Activated CD8-positive, alpha-beta T cell treated with anti-CD3 and anti-CD28 coated beads for 36 hours (primary cell): ENCODE data around the gene MTMR10. TPM values are rescaled to one million over a fixed set of nuclear protein-coding genes. Genes with fewer than 3 reads are reported as not detected.

Experiments
- ATAC-seq: fragments of 200-7000 bp; cut with Tn5 transposase; one replicate; pipeline ENCODE4 v1.10.0; 2021; ENCODE audit warnings: mild to moderate bottlenecking, moderate library complexity
- CTCF ChIA-PET: fragments of 350-600 bp; sonication (Branson Sonifier 250); formaldehyde crosslinking; loops from one replicate; lab custom pipeline; 2021; ENCODE audit warnings: antibody characterized with exemption; lab: Charles Lee
- POLR2A ChIA-PET: fragments of 350-600 bp; sonication (Branson Sonifier 250); formaldehyde crosslinking; loops from one replicate; lab custom pipeline; 2021; ENCODE audit warnings: antibody characterized with exemption; lab: Charles Lee
- DNase-seq: peaks from one replicate; pipeline ENCODE4 v3.0.0-alpha.2; 2020
- H3K27ac Mint-ChIP-seq: one replicate; pipeline ENCODE4 v1.8.0; 2021; ENCODE audit warnings: mild to moderate bottlenecking, mixed read lengths
- H3K27me3 Mint-ChIP-seq: one replicate; pipeline ENCODE4 v1.8.0; 2021; ENCODE audit warnings: mixed read lengths
- H3K36me3 Mint-ChIP-seq: one replicate; pipeline ENCODE4 v1.8.0; 2021; ENCODE audit warnings: low read depth, mixed read lengths
- H3K4me1 Mint-ChIP-seq: one replicate; pipeline ENCODE4 v1.8.0; 2021; ENCODE audit warnings: low read depth, mixed read lengths
- H3K4me3 Mint-ChIP-seq: one replicate; pipeline ENCODE4 v1.8.0; 2021; ENCODE audit warnings: mild to moderate bottlenecking, moderate library complexity, mixed read lengths
- H3K9me3 Mint-ChIP-seq: one replicate; pipeline ENCODE4 v1.8.0; 2021; ENCODE audit warnings: mixed read lengths
- intact Hi-C: fragments of 100-400 bp; cut with micrococcal nuclease; formaldehyde crosslinking; loops from one replicate; pipeline ENCODE4 v1.10.0; 2022
- total RNA-seq, 2 experiments: library from RNA; stranded (reverse); gene quantifications; one replicate each; pipeline ENCODE4 v1.2.3, GENCODE V29; 2021
- TF ChIP-seq, protein P1 (sequence below): fragments of 200-600 bp; IDR thresholded peaks from one replicate; pipeline ENCODE4 v1.8.0; 2022; ENCODE audit warnings: antibody characterized with exemption, mild to moderate bottlenecking

MTMR10 gene
- total RNA-seq, 2 experiments from 2014 or later: 11.3 to 13.2 TPM

DNA sequence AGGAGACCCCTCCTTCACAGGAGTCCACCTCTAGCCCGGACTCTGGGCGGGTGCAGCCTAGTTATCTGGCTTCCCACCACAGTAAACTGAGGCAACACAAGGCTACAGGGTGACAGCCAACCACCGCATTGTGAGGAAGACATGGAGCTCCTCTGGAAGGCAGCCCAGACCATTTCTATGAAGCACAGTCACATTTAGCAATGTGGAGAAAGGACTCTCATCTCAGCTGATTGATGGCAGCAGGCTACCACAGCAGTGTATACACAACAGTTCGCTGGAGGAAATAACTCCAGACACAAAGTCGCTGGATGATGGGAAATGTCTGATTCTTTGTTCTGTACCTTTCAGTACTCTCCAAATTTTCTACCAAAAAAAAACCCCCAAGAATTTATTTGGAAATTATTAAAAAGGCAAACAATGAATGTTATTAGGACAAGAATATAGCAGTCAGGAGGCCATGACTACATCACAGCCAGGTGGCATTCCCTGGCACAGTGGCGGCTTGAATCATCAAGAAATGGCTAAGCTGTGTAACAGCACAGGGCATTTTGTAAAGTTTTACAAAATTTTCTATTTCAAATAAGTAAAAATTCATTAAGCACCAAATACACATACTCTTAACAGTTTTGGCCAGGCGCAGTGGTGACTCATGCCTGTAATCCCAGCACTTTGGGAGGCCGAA is 47.6 kb downstream of the MTMR10 start:
- Mint-ChIP-seq H3K36me3 (peaks cover 42% of the 10 kb centered on the region), H3K27me3 (no peaks in the 10 kb centered on the region), H3K4me1 (no peaks in the 10 kb centered on the region), H3K4me3 (no peak overlapping the region), H3K27ac (no peak overlapping the region), H3K9me3 (no peaks in the 10 kb centered on the region)
- no peak for ATAC-seq
- no peak for DNase-seq
- TF ChIP-seq, protein P1, sequence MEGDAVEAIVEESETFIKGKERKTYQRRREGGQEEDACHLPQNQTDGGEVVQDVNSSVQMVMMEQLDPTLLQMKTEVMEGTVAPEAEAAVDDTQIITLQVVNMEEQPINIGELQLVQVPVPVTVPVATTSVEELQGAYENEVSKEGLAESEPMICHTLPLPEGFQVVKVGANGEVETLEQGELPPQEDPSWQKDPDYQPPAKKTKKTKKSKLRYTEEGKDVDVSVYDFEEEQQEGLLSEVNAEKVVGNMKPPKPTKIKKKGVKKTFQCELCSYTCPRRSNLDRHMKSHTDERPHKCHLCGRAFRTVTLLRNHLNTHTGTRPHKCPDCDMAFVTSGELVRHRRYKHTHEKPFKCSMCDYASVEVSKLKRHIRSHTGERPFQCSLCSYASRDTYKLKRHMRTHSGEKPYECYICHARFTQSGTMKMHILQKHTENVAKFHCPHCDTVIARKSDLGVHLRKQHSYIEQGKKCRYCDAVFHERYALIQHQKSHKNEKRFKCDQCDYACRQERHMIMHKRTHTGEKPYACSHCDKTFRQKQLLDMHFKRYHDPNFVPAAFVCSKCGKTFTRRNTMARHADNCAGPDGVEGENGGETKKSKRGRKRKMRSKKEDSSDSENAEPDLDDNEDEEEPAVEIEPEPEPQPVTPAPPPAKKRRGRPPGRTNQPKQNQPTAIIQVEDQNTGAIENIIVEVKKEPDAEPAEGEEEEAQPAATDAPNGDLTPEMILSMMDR: no peak
- intact Hi-C loops: no loop called here
- POLR2A ChIA-PET: no interaction called here
- CTCF ChIA-PET: no interaction called here

DNA sequence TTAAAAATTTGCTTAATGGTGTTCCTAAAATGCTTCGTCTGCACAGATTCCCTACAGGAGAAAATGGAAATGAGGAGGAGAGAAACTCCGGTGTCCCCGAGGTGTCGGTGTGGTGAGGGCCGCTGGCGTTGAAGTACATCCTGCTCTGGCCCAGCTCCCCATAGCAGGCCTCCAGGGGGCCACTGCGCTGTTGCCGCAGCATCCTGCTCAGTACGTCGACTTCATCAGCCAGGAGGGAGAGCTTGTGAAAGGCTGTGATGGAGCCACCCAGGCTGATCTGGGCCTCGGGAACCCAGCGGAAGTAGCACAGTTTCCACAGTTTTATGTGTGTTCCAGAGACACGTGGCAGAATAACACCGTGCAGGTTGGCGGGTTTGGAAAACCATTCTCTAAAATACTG is 49.9 kb downstream of the MTMR10 start:
- peak overlapping the region; percentile 10 for H3K27ac Mint-ChIP-seq
- no peaks in the 10 kb centered on the region for H3K4me1 Mint-ChIP-seq
- DNase-seq (no peak), ATAC-seq (no peak)
- ChIA-PET CTCF (interaction anchor here (1.3 kb wide), 1 partner anchor 187 kb away, joined by 6 read pairs; no protein-coding TSS in a partner anchor), POLR2A (no interaction called here)
- peaks cover 41% of the 10 kb centered on the region for H3K36me3 Mint-ChIP-seq
- no peaks in the 10 kb centered on the region for H3K27me3 Mint-ChIP-seq
- TF ChIP-seq, protein P1: no peak
- intact Hi-C loops: no loop called here
- H3K4me3 Mint-ChIP-seq: no peak overlapping the region
- no peaks in the 10 kb centered on the region for H3K9me3 Mint-ChIP-seq

DNA sequence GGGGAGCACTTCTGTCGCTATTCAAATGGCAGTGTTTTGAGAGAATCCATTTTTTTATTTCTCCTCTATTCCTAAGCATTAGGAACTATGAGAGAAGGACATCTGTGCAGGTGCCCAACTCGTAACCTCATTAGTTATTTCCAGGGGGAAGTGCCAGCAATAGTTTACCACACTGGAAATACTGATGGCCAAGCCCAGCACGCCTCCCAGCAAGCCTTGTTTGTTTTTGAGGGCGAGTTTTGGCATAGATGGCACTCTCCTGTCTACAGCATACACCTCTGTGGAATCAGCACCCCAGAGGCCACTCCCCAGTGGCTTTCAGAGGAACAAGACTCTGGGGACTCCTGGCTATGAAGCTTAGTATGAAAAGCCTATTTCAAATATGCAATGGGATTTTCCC is 51.1 kb downstream of the MTMR10 start:
- no peak overlapping the region for H3K27ac Mint-ChIP-seq
- no peaks in the 10 kb centered on the region for H3K4me1 Mint-ChIP-seq
- no peaks in the 10 kb centered on the region for H3K9me3 Mint-ChIP-seq
- no peak for ATAC-seq
- ChIA-PET CTCF (interaction anchor here (0.9 kb wide), 2 partner anchors 12 to 188 kb away, joined by 3 read pairs; no protein-coding TSS in a partner anchor), POLR2A (no interaction called here)
- no peak for DNase-seq
- no peak overlapping the region for H3K4me3 Mint-ChIP-seq
- TF ChIP-seq, protein P1: no peak
- intact Hi-C loops: no loop called here
- no peaks in the 10 kb centered on the region for H3K27me3 Mint-ChIP-seq
- peaks cover 33% of the 10 kb centered on the region for H3K36me3 Mint-ChIP-seq

DNA sequence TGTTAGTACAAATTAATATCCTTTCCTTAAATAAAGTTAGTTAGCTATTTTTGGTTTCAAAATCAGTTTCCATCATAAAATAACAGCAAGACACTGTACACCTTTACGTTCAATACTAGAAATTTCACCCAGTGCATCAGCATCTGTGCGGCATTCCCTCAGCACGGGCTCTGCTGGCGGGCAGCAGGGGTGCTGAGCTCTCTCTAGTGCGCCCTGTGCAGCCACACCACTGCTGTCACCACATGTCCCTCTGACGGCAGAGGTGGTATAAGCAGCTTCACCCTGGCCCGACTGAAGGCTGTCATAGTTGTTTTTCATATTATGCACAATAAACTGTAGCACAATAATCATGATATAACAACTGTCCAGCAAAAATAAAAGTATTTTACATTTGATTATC is 52.3 kb downstream of the MTMR10 start:
- Mint-ChIP-seq H3K9me3 (no peaks in the 10 kb centered on the region), H3K4me3 (no peak overlapping the region), H3K27ac (no peak overlapping the region), H3K4me1 (no peaks in the 10 kb centered on the region), H3K36me3 (peaks cover 36% of the 10 kb centered on the region), H3K27me3 (no peaks in the 10 kb centered on the region)
- DNase-seq: no peak
- ChIA-PET CTCF (interaction anchor here (0.9 kb wide), 1 partner anchor 10 kb away, joined by 3 read pairs; no protein-coding TSS in a partner anchor), POLR2A (no interaction called here)
- intact Hi-C loops: no loop called here
- TF ChIP-seq, protein P1: no peak
- no peak for ATAC-seq

DNA sequence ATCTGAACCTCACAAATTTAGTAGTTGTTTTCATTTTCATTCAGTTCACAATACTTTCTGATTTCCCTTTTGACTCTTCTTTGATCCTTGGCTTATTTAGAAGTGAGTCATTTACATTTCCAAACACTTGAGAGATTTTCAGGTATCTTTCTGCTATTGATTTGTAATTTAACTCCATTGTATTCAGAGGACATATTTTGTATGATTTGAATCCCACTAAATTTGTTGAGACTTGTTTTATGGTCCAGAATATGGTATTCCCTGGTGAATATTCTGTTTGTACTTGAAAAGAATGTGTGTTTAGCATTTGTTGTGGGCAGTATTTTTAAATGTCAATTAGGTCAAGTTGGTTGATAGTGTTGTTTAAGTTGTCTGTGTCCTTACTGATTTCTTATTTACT is 58.1 kb downstream of the MTMR10 start:
- ATAC-seq (no peak), DNase-seq (no peak)
- peaks cover 9% of the 10 kb centered on the region for H3K4me1 Mint-ChIP-seq
- H3K27ac Mint-ChIP-seq: no peak overlapping the region
- H3K9me3 Mint-ChIP-seq: no peaks in the 10 kb centered on the region
- CTCF ChIA-PET: no interaction called here
- intact Hi-C loops: no loop called here
- peaks cover 35% of the 10 kb centered on the region for H3K36me3 Mint-ChIP-seq
- POLR2A ChIA-PET: no interaction called here
- H3K27me3 Mint-ChIP-seq: no peaks in the 10 kb centered on the region
- TF ChIP-seq, protein P1: no peak
- no peak overlapping the region for H3K4me3 Mint-ChIP-seq
